Pancreas (tissue), 10 donors: ENCODE data around the gene CMIP. TPM values are rescaled to one million over a fixed set of nuclear protein-coding genes. Genes with fewer than 3 reads are reported as not detected.

ENCODE experiments used
- ATAC-seq, 4 donors: fragments of 200-7000 bp; cut with Tn5 transposase; one replicate each; pipeline versions ENCODE4 v1.8.0 to v1.9.1; 2020; ENCODE audit warnings: mild to moderate bottlenecking in 4 of 4, moderate library complexity in 4 of 4
- DNase-seq, 6 donors: peaks; one replicate each; pipeline ENCODE4 v3.0.0-alpha.2; 2020
- FAIRE-seq: peaks from 2 replicates; lab custom pipeline; 2012; peaks lifted over from hg19 to GRCh38; lab: Jason Lieb, UNC
- H3K27ac ChIP-seq, 4 donors: fragments of 200-600 bp; sonication (generic); 1 replicate in 3 of 4; 2 replicates in 1 of 4; pipeline versions ENCODE4 v1.5.0 to v1.8.0; 2020
- H3K27me3 ChIP-seq, 4 donors: fragments of 200-600 bp; one replicate each; pipeline ENCODE4 v1.8.0; 2021
- H3K36me3 ChIP-seq, 3 donors: fragments of 200-600 bp; sonication (generic) in 1 of 3; one replicate each; pipeline versions ENCODE4 v1.5.0 to v1.8.0; 2020 to 2021
- H3K4me1 ChIP-seq, 3 donors: fragments of 200-600 bp; one replicate each; pipeline ENCODE4 v1.8.0; 2021
- H3K4me3 ChIP-seq, 4 donors: fragments of 200-600 bp; sonication (generic) in 2 of 4; one replicate each; pipeline versions ENCODE4 v1.5.0 to v1.8.0; 2020 to 2021
- H3K9me3 ChIP-seq, 4 donors: fragments of 200-600 bp; one replicate each; pipeline ENCODE4 v1.8.0; 2021
- WGBS, 2 donors: extraction: QIAGEN DNeasy Blood & Tissue Kit; methylation state at CpG; one replicate each; pipeline ENCODE4 v1.1.7; 2013; 5-methylcytosine and 5-hydroxymethylcytosine counted together
- intact Hi-C, 3 donors: fragments of 100-400 bp; cut with DNase I; formaldehyde crosslinking; loops; one replicate each; pipeline versions ENCODE4 v1.11.1 to v1.14.2; 2022
- polyA plus RNA-seq, 2 donors: library from polyadenylated mRNA; stranded (reverse); fragments of 200-250 nt; gene quantifications; one replicate each; pipeline ENCODE4 v1.2.3, GENCODE V29; 2013
- total RNA-seq, 6 donors: library from RNA; stranded (reverse); fragmentation: NEBNext Ultra II Directional in 4 of 6; extraction: Animal tissue kit (Norgen Biotek cat#: 25700) in 4 of 6; gene quantifications; one replicate each; pipeline versions ENCODE4 v1.2.1 to v1.2.4, GENCODE V29; 2021 to 2023
- TF ChIP-seq, protein P1 (sequence below), 4 donors: fragments of 200-600 bp; sonication (generic) in 3 of 4; IDR thresholded peaks; one replicate each; pipeline versions ENCODE4 v1.5.0 to v1.8.0; 2021; ENCODE audit warnings: antibody characterized with exemption in 4 of 4
- donor health status: healthy with polysubstance abuse.
- donor health status: DM: no; HTN: no; CAD: no; lungs with moderate emphysema.
- donor health status: DM: no; HTN: no; CAD: no.
- donor health status: control.
- donor health status: control.
- donor health status: Bipolar disorder and iron deficiency.
- donor health status: DM: yes; HTN: yes; CAD: no.
- donor health status: DM: no; HTN: no; CAD: no.
- donor health status: DM: no; HTN: no; CAD: no.
- donor health status: DM: yes; HTN: yes; CAD: no.

The CMIP gene
- total and polyA plus RNA-seq, 8 donors, result 9.7 to 37.0 (median 21.5) TPM

DNA sequence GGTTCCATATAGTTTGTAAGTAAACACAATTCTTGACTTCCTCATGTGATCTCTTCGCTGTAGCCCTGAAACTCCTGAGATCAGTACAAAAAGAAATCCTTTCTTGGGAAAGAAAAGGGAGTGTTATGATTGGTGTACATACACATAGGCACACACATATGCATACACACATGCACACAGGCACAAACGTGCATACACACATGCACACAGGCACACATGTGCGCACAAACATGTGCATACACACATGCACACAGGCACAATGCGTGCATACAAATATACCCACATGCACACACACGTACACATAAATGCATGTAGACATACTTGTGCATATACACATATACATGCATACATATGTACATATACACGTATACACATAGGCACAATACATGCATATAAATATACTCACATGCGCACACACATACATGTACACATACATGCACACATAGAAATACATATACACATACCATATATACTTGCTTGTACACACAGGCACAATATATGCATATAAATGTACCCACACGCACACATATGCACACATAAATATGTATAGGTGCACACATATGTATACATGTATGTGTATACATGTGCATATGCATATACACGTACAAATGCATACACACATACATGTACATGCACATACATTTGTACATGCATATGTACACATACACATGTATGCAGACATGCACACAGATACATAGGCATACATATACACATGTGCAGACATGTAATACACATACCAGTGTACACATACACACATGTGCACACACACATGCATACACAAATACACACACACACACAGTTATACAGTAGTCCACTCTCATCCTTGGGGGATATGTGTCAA, 26.4 kb downstream of the CMIP start:
- FAIRE-seq (no peak), ATAC-seq (no peak), DNase-seq (peak in 1 of 6 donors; percentile 1)
- Histone ChIP-seq H3K27me3 (no peaks in the 10 kb centered on the region), H3K9me3 (no peaks in the 10 kb centered on the region), H3K4me3 (no peak overlapping the region), H3K36me3 (no peaks in the 10 kb centered on the region), H3K27ac (no peak overlapping the region), H3K4me1 (peaks cover 0 to 20% (median 6%) of the 10 kb centered on the region in 3 donors)
- 90 to 94% methylated on average over 9 of the region's 9 CpGs for WGBS, 2 donors
- TF ChIP-seq, protein P1, sequence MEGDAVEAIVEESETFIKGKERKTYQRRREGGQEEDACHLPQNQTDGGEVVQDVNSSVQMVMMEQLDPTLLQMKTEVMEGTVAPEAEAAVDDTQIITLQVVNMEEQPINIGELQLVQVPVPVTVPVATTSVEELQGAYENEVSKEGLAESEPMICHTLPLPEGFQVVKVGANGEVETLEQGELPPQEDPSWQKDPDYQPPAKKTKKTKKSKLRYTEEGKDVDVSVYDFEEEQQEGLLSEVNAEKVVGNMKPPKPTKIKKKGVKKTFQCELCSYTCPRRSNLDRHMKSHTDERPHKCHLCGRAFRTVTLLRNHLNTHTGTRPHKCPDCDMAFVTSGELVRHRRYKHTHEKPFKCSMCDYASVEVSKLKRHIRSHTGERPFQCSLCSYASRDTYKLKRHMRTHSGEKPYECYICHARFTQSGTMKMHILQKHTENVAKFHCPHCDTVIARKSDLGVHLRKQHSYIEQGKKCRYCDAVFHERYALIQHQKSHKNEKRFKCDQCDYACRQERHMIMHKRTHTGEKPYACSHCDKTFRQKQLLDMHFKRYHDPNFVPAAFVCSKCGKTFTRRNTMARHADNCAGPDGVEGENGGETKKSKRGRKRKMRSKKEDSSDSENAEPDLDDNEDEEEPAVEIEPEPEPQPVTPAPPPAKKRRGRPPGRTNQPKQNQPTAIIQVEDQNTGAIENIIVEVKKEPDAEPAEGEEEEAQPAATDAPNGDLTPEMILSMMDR (IDR thresholded peaks at IDR 0.05), result no peak
- intact Hi-C loops, result no loop called here

- TF ChIP-seq, protein P1 (IDR thresholded peaks at IDR 0.05), result no peak
- H3K4me3 ChIP-seq, result no peak overlapping the region
- H3K27me3 ChIP-seq, result no peaks in the 10 kb centered on the region
- WGBS, 2 donors, result 91 to 94% methylated on average over 8 of the region's 8 CpGs
- no peak for FAIRE-seq
- intact Hi-C loops, result no loop called here
- H3K4me1 ChIP-seq, result peaks cover 0 to 16% (median 6%) of the 10 kb centered on the region in 3 donors
- no peaks in the 10 kb centered on the region for H3K36me3 ChIP-seq
- no peaks in the 10 kb centered on the region for H3K9me3 ChIP-seq
- DNase-seq, result peak in 1 of 6 donors; percentile 9
- ATAC-seq, result no peak
- no peak overlapping the region for H3K27ac ChIP-seq
These were observed 27.3 kb downstream of the CMIP start for GRCh38 chr16:81471882-81472281.

DNA sequence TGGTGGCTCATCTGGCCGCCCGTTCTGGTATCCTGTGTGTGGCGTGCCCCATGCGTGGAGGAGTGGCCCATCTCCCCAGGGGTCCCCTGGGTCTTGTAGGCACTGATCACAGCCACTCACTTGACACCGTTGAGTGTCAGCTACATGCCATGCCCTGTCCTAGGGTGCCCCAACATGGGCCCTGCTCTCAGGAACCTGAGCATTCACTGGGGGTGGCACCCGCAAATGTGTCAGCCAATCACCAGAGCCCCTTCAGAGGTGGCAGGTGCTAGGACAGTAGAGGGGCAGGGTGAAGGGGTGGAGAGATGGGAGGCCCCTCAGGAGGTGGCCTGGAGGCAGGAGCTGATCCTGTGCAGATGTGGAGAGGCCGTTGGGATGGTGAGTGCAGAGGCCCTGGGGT, 27.8 kb downstream of the CMIP start:
- 91 to 93% methylated on average over 7 of the region's 7 CpGs for WGBS, 2 donors
- H3K9me3 ChIP-seq, result no peaks in the 10 kb centered on the region
- H3K4me3 ChIP-seq, result no peak overlapping the region
- FAIRE-seq (no peak), DNase-seq (peak in 1 of 6 donors; percentile 33), ATAC-seq (no peak)
- no peak overlapping the region for H3K27ac ChIP-seq
- no peaks in the 10 kb centered on the region for H3K27me3 ChIP-seq
- peaks cover 0 to 16% (median 6%) of the 10 kb centered on the region in 3 donors for H3K4me1 ChIP-seq
- intact Hi-C loops, result no loop called here
- TF ChIP-seq, protein P1 (IDR thresholded peaks at IDR 0.05), result no peak
- H3K36me3 ChIP-seq, result no peaks in the 10 kb centered on the region

DNA sequence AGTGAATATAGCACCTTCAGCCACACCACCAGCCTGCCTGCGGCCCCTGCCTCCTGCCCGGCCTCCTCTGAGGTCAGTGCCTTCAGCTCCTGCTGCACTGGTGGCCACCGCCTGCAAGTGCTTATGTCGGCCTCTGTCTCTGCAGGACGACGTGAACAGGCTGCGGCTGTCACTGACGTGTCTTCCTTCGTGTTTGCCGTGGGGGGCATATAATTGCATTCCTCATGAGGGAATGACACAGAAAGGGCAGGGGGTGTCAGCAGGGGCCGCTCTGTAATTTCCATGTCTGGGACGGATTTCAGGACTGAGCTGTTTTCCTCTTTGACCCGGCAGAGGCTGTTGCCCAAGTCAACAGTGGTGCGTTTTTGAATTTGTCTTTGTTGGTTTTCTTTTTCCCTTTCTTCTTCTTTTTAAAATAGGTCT, 28.5 kb downstream of the CMIP start:
- no peaks in the 10 kb centered on the region for H3K9me3 ChIP-seq
- no peaks in the 10 kb centered on the region for H3K27me3 ChIP-seq
- H3K36me3 ChIP-seq, result no peaks in the 10 kb centered on the region
- H3K4me3 ChIP-seq, result no peak overlapping the region
- FAIRE-seq (no peak), ATAC-seq (no peak), DNase-seq (peak in 1 of 6 donors; percentile 47)
- intact Hi-C loops, result no loop called here
- H3K4me1 ChIP-seq, result peaks cover 0 to 16% (median 6%) of the 10 kb centered on the region in 3 donors
- 86 to 87% methylated on average over 14 of the region's 14 CpGs for WGBS, 2 donors
- no peak overlapping the region for H3K27ac ChIP-seq
- TF ChIP-seq, protein P1 (IDR thresholded peaks at IDR 0.05), result no peak

DNA sequence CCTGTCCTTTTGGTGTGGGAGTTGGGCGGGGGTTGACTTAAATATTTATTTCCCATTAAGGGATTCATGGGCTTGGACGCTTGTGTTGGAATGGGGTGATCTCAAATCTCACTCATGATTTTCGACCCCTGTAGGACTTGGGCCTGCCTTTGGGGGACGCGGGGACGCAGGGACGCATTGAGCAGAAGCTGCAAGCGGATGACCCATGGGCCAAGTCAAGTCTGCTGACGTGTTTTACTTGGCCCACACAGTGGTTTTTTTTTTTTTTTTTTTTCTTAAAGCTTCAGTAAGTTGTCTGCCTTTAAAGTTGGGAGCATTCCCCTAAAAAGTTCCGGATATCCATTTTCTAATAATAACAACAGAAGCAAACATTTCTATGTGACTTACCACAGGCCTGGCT, 28.9 kb downstream of the CMIP start:
- Histone ChIP-seq H3K36me3 (no peaks in the 10 kb centered on the region), H3K4me3 (no peak overlapping the region), H3K9me3 (no peaks in the 10 kb centered on the region), H3K4me1 (peaks cover 0 to 19% (median 6%) of the 10 kb centered on the region in 3 donors), H3K27me3 (no peaks in the 10 kb centered on the region), H3K27ac (no peak overlapping the region)
- no peak for FAIRE-seq
- ATAC-seq, result peak in 3 of 4 donors; percentile 42 to 51 (median 47)
- TF ChIP-seq, protein P1 (IDR thresholded peaks at IDR 0.05), result no peak
- peak in 1 of 6 donors; percentile 24 for DNase-seq
- intact Hi-C loops, result no loop called here
- 70 to 71% methylated on average over 10 of the region's 10 CpGs for WGBS, 2 donors
